ENCODE data around the gene MEOX2.

GRCh38 chr7:15561835-15562234 lies 124.6 kb downstream of the MEOX2 start, which contains the start of gene AGMO:
- TF ChIP-seq CTCF (IDR thresholded peaks at IDR 0.05 in 2 of 3, conservative IDR thresholded peaks at IDR 0.05 in 1 of 3; ENCODE audit: control insufficient read depth in 2 of 3, extremely low read depth in 1 of 3, insufficient read depth in 1 of 3, low read depth in 3 of 3, low read length in 3 of 3) (no peak; a peak in 1 of 6 replicates), CBX5 (IDR thresholded peaks at IDR 0.05; ENCODE audit: low read depth) (no peak), POLR2AphosphoS5 (IDR thresholded peaks at IDR 0.05; ENCODE audit: low read length) (no peak), ZNF217 (IDR thresholded peaks at IDR 0.05) (no peak), TCF3 (IDR thresholded peaks at IDR 0.05; ENCODE audit: borderline replicate concordance, insufficient read depth, low read depth, low read length) (no peak), SUZ12 (IDR thresholded peaks at IDR 0.05; ENCODE audit: unreplicated experiment) (no peak), HCFC1 (IDR thresholded peaks at IDR 0.05; ENCODE audit: low read length) (no peak), MTA3 (IDR thresholded peaks at IDR 0.05; ENCODE audit: borderline replicate concordance, low read length) (no peak), RELA (IDR thresholded peaks at IDR 0.05; ENCODE audit: borderline replicate concordance, partially characterized antibody) (no peak), POLR2A (IDR thresholded peaks at IDR 0.05; ENCODE audit: low read depth, low read length) (no peak), IKZF2 (IDR thresholded peaks at IDR 0.05) (no peak; a peak in 1 of 4 replicates)

Data from GM12878 (cell line).